Stomach (tissue), 4 donors: ENCODE results near the gene SMIM35.

Experiments
- CTCF ChIP-seq, 7 experiments: fragments of 450-650 bp in 4 of 7; fragments of 200-600 bp in 3 of 7; sonication (generic) in 3 of 7; IDR thresholded peaks; one replicate each; pipeline ENCODE4 v1.5.1; 2016 to 2019; ENCODE audit warnings: antibody characterized with exemption in 7 of 7, control low read depth in 2 of 7, mild to moderate bottlenecking in 1 of 7
- POLR2A ChIP-seq, 4 donors: fragments of 450-650 bp; IDR thresholded peaks; one replicate each; pipeline ENCODE4 v1.6.1; 2016; ENCODE audit warnings: antibody characterized with exemption in 4 of 4, control low read depth in 2 of 4, mild to moderate bottlenecking in 1 of 4, moderate library complexity in 1 of 4

DNA sequence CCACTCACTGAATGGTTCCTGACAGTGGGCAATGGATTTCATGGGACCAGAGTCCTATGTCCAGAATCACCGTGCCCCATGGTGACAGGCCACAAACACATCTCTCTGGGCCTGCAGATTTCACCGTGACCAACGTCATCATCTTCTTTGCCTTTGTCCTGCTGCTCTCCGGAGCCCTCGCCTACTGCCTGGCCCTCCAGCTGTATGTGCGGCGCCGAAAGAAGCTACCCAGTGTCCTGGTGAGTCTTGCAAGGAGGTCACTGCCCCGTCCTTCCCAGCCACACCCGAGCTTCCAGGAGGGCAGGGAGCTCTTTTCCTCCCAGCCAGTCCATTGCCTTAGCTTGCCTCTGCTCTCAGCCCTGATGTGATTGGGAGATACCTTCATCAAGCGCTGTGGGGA lies 91.3 kb downstream of the SMIM35 start:
- TF ChIP-seq CTCF (IDR thresholded peaks at IDR 0.05) (no peak), POLR2A (IDR thresholded peaks at IDR 0.05) (no peak)
